ENCODE data around the gene ATN1. TPM values are rescaled to one million over a fixed set of nuclear protein-coding genes. Genes with fewer than 3 reads are reported as not detected.

Gene ATN1
- total and polyA plus RNA-seq, 2 of the 8 experiments (the other 6 are each of a cell fraction or from before 2014, with no cell fraction given) = 20.6 to 73.4 TPM

- ChIA-PET CTCF (ENCODE audit: partially characterized antibody) (interaction anchor here (0.9 to 10.0 kb wide), 23 partner anchors 7 to 370 kb away, joined by 3 to 253 read pairs (median 5); partner anchors contain the start of genes C12orf57, ENO2, LPAR5 and LRRC23), POLR2A (ENCODE audit: partially characterized antibody) (interaction anchor here (1.0 to 44.0 kb wide), 8 partner anchors 13 to 453 kb away, joined by 3 to 1596 read pairs (median 124); partner anchors contain the start of genes C12orf57, EMG1, ENO2 and LRRC23)
- peaks cover 12 to 24% (median 16%) of the 10 kb centered on the region in 4 experiments for H3K4me1 ChIP-seq (replicated peaks in 1 of 4; ENCODE audit: control insufficient read depth in 3 of 4, insufficient read depth in 4 of 4, low read length in 3 of 4)
- H4K5ac ChIP-seq (ENCODE audit: insufficient read length, low read depth, low read length) = no peak overlapping the region
- no peak overlapping the region for H4K8ac ChIP-seq (ENCODE audit: extremely low read depth, insufficient read depth, low read length)
- H2BK120ac ChIP-seq (replicated peaks; ENCODE audit: low read depth, low read length) = no peak overlapping the region
- H3K9ac ChIP-seq (replicated peaks in 1 of 4; ENCODE audit: extremely low read depth in 1 of 4, low read depth in 3 of 4, low read length in 3 of 4) = peak overlapping the region in 1 of 4 experiments; percentile 6; a peak in 1 of 7 replicates
- H2BK15ac ChIP-seq (ENCODE audit: low read length) = no peak overlapping the region
- H3K4me2 ChIP-seq (ENCODE audit: insufficient read depth in 1 of 2, low read depth in 2 of 2, low read length in 2 of 2) = no peak overlapping the region; a peak in 1 of 4 replicates
- H3K27me3 ChIP-seq (replicated peaks in 1 of 4; ENCODE audit: control insufficient read depth in 3 of 4, extremely low read depth in 1 of 4, insufficient read depth in 3 of 4, low read length in 3 of 4) = no peaks in the 10 kb centered on the region
- no peak overlapping the region for H3K27ac ChIP-seq (ENCODE audit: low read depth, low read length)
- no peak overlapping the region for H3K18ac ChIP-seq (ENCODE audit: extremely low read depth, low read length)
- no peak overlapping the region for H2BK12ac ChIP-seq (ENCODE audit: low read depth, low read length)
- H3K4me3 ChIP-seq (ENCODE audit: extremely low read depth in 1 of 4, insufficient read depth in 2 of 4, low read depth in 3 of 4, low read length in 4 of 4) = no peak overlapping the region
- no peak for FAIRE-seq
- WGBS, 2 experiments (ENCODE audit: extremely low coverage in 1 of 2, insufficient coverage in 1 of 2, insufficient read length in 1 of 2, insufficient replicate concordance in 2 of 2, low coverage in 1 of 2, low lambda C conversion rate in 2 of 2, missing lambda C conversion rate in 1 of 2) = 91% methylated on average over 10 of the region's 10 CpGs; no CpG with 5 or more reads in 1 of the 2 experiments
- DNase-seq (ENCODE audit: low read depth in 1 of 2, low spot score in 2 of 2) = no peak
- no peak overlapping the region for H2AK5ac ChIP-seq (ENCODE audit: low read depth, low read length)
- H3K79me1 ChIP-seq (ENCODE audit: low read depth, low read length) = no peaks in the 10 kb centered on the region; the same call in 1 of the 2 replicates
- H3K23ac ChIP-seq (ENCODE audit: insufficient read length) = no peak overlapping the region
- H2AFZ ChIP-seq (ENCODE audit: low read length) = no peak overlapping the region
- H3K14ac ChIP-seq (ENCODE audit: insufficient read length) = no peak overlapping the region
- no peak overlapping the region for H3K56ac ChIP-seq (replicated peaks; ENCODE audit: insufficient read length, low read depth, low read length)
- no peak overlapping the region for H4K91ac ChIP-seq (replicated peaks; ENCODE audit: insufficient read length, low read length)
- peaks cover 0 to 4% of the 10 kb centered on the region in 2 experiments for H4K20me1 ChIP-seq (replicated peaks in 1 of 2; ENCODE audit: control insufficient read depth in 1 of 2, insufficient read depth in 2 of 2, low read length in 2 of 2)
- H3K9me3 ChIP-seq (ENCODE audit: insufficient read depth in 2 of 2, low read depth in 1 of 2, low read length in 1 of 2) = no peaks in the 10 kb centered on the region
- H3K23me2 ChIP-seq (ENCODE audit: low read depth, low read length) = peaks cover 17% of the 10 kb centered on the region
- H2BK5ac ChIP-seq (ENCODE audit: low read depth, low read length) = no peak overlapping the region
- peaks cover 19 to 50% (median 33%) of the 10 kb centered on the region in 4 experiments for H3K36me3 ChIP-seq (ENCODE audit: control insufficient read depth in 2 of 4, insufficient read depth in 4 of 4, low read length in 3 of 4)
- H2BK20ac ChIP-seq (ENCODE audit: low read length) = no peak overlapping the region
- no peaks in the 10 kb centered on the region for H3K79me2 ChIP-seq (ENCODE audit: control insufficient read depth in 1 of 2, insufficient read depth in 2 of 2, low read length in 2 of 2)
- H3K4ac ChIP-seq (replicated peaks; ENCODE audit: insufficient read length, low read depth, low read length) = no peak overlapping the region
- no peak for TF ChIP-seq ATF3 (IDR thresholded peaks at IDR 0.05; ENCODE audit: insufficient read depth, low read depth, low read length)
- no peak for TF ChIP-seq BRCA1 (IDR thresholded peaks at IDR 0.05; ENCODE audit: low read depth, low read length)
- no peak for TF ChIP-seq CTCF (IDR thresholded peaks at IDR 0.05; ENCODE audit: control extremely low read depth in 1 of 3, insufficient read depth in 1 of 3, low read depth in 1 of 3, low read length in 3 of 3)
- no peak for TF ChIP-seq MAX (IDR thresholded peaks at IDR 0.05)
Measured at GRCh38 chr12:6923003-6923732, 4.6 kb upstream of the ATN1 start.

Measured in H1 (cell line).